Measurements from ENCODE around the gene KCTD20. TPM values are rescaled to one million over a fixed set of nuclear protein-coding genes. Genes with fewer than 3 reads are reported as not detected.

KCTD20 gene
- total RNA-seq, 1 experiment from 2014 or later = 23.7 TPM

- no peaks in the 10 kb centered on the region for H4K20me1 ChIP-seq (ENCODE audit: insufficient read depth)
- H3K9ac ChIP-seq (ENCODE audit: low read length) = no peak overlapping the region
- peaks cover 17 to 22% of the 10 kb centered on the region in 2 experiments for H3K36me3 ChIP-seq (ENCODE audit: control insufficient read depth in 1 of 2, insufficient read depth in 2 of 2, low read length in 2 of 2)
- no peak overlapping the region for H3K4me2 ChIP-seq (ENCODE audit: low read length)
- no peaks in the 10 kb centered on the region for H3K27me3 ChIP-seq (ENCODE audit: insufficient read depth, low read length)
- H3K79me2 ChIP-seq (ENCODE audit: insufficient read depth, low read length) = no peaks in the 10 kb centered on the region
- RAD21 ChIA-PET (ENCODE audit: low non-redundant PET in 1 of 2, low total read pairs in 2 of 2, uncharacterized antibody in 2 of 2, unreplicated experiment in 2 of 2) = no interaction called here
- no peak overlapping the region for H3K4me3 ChIP-seq (replicated peaks in 1 of 2; ENCODE audit: low read depth in 1 of 2, low read length in 2 of 2)
- BruUV-seq (replicated peaks) = no TSS peak
- POLR2A ChIA-PET = no interaction called here
- H2AFZ ChIP-seq (ENCODE audit: low read depth, low read length, poor library complexity, severe bottlenecking) = no peak overlapping the region
- no peaks in the 10 kb centered on the region for H3K9me3 ChIP-seq (ENCODE audit: control insufficient read depth in 1 of 2, insufficient read depth in 1 of 2, low read depth in 1 of 2, low read length in 2 of 2)
- CTCF ChIA-PET = no interaction called here
- no peak for DNase-seq (ENCODE audit: low read depth, low spot score)
- intact Hi-C loops (cut with micrococcal nuclease) = no loop called here
- no peak overlapping the region for H3K27ac ChIP-seq (ENCODE audit: low read depth, low read length)
- no peaks in the 10 kb centered on the region for H3K9me2 ChIP-seq (ENCODE audit: insufficient read depth)
- ATAC-seq = no peak
- H3K4me1 ChIP-seq (ENCODE audit: control insufficient read depth in 1 of 2, insufficient read depth in 2 of 2, low read length in 2 of 2) = no peaks in the 10 kb centered on the region
- TF ChIP-seq TCF7L2 (IDR thresholded peaks at IDR 0.05; ENCODE audit: borderline replicate concordance, extremely low read depth, insufficient read depth, insufficient read length) (no peak), MAX (IDR thresholded peaks at IDR 0.05) (no peak), REST (IDR thresholded peaks at IDR 0.05; ENCODE audit: low read depth) (no peak), ZFX (IDR thresholded peaks at IDR 0.05) (no peak), ATF3 (IDR thresholded peaks at IDR 0.05) (no peak), YY1 (IDR thresholded peaks at IDR 0.05; ENCODE audit: extremely low read depth, insufficient replicate concordance, low read depth, low read length) (no peak), SP1 (IDR thresholded peaks at IDR 0.05; ENCODE audit: low read depth) (no peak), SIN3A (IDR thresholded peaks at IDR 0.05; ENCODE audit: low read depth) (no peak), RAD21 (IDR thresholded peaks at IDR 0.05; ENCODE audit: low read depth) (no peak), EGR1 (IDR thresholded peaks at IDR 0.05; ENCODE audit: low read depth) (no peak), EZH2phosphoT487 (IDR thresholded peaks at IDR 0.05; ENCODE audit: borderline replicate concordance) (no peak), JUND (IDR thresholded peaks at IDR 0.05) (no peak), POLR2AphosphoS5 (IDR thresholded peaks at IDR 0.05; ENCODE audit: low read depth, low read length) (no peak), ZNF274 (IDR thresholded peaks at IDR 0.05; ENCODE audit: low read depth, low read length) (no peak), EZH2 (IDR thresholded peaks at IDR 0.05) (no peak), SRF (IDR thresholded peaks at IDR 0.05; ENCODE audit: low read depth) (no peak), POLR2A (IDR thresholded peaks at IDR 0.05; ENCODE audit: borderline replicate concordance, extremely low read depth, insufficient read depth, insufficient read length) (no peak), FOSL1 (IDR thresholded peaks at IDR 0.05; ENCODE audit: low read depth) (no peak)
- TF ChIP-seq, protein P1, sequence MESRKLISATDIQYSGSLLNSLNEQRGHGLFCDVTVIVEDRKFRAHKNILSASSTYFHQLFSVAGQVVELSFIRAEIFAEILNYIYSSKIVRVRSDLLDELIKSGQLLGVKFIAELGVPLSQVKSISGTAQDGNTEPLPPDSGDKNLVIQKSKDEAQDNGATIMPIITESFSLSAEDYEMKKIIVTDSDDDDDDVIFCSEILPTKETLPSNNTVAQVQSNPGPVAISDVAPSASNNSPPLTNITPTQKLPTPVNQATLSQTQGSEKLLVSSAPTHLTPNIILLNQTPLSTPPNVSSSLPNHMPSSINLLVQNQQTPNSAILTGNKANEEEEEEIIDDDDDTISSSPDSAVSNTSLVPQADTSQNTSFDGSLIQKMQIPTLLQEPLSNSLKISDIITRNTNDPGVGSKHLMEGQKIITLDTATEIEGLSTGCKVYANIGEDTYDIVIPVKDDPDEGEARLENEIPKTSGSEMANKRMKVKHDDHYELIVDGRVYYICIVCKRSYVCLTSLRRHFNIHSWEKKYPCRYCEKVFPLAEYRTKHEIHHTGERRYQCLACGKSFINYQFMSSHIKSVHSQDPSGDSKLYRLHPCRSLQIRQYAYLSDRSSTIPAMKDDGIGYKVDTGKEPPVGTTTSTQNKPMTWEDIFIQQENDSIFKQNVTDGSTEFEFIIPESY (IDR thresholded peaks at IDR 0.05; ENCODE audit: extremely low read depth, insufficient replicate concordance, low read length) = no peak
- TF ChIP-seq, protein P2, sequence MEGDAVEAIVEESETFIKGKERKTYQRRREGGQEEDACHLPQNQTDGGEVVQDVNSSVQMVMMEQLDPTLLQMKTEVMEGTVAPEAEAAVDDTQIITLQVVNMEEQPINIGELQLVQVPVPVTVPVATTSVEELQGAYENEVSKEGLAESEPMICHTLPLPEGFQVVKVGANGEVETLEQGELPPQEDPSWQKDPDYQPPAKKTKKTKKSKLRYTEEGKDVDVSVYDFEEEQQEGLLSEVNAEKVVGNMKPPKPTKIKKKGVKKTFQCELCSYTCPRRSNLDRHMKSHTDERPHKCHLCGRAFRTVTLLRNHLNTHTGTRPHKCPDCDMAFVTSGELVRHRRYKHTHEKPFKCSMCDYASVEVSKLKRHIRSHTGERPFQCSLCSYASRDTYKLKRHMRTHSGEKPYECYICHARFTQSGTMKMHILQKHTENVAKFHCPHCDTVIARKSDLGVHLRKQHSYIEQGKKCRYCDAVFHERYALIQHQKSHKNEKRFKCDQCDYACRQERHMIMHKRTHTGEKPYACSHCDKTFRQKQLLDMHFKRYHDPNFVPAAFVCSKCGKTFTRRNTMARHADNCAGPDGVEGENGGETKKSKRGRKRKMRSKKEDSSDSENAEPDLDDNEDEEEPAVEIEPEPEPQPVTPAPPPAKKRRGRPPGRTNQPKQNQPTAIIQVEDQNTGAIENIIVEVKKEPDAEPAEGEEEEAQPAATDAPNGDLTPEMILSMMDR (IDR thresholded peaks at IDR 0.05 in 2 of 3, conservative IDR thresholded peaks at IDR 0.05 in 1 of 3; ENCODE audit: borderline replicate concordance in 1 of 3, insufficient read depth in 1 of 3, low read depth in 2 of 3, low read length in 2 of 3) = no peak
These were observed 50.5 kb downstream of the KCTD20 start for GRCh38 chr6:36493319-36493718.

Measured in HCT116 (cell line).